Right atrium auricular region (tissue), 2 donors: ENCODE results near the gene ST6GALNAC2. TPM values are rescaled to one million over a fixed set of nuclear protein-coding genes. Genes with fewer than 3 reads are reported as not detected.

Experiments
- DNase-seq: peaks from one replicate; pipeline ENCODE4 v3.0.0-alpha.2; 2019; ENCODE audit warnings: low spot score
- H3K27ac ChIP-seq, 2 donors: fragments of 200-600 bp; sonication (generic); 1 replicate in 1 of 2; 2 replicates in 1 of 2; pipeline ENCODE4 v1.5.1; 2016 to 2019
- H3K27me3 ChIP-seq, 2 donors: fragments of 200-600 bp; sonication (generic); one replicate each; pipeline versions ENCODE4 v1.5.1 to v1.6.0; 2017 to 2019
- H3K36me3 ChIP-seq: fragments of 200-600 bp; sonication (generic); one replicate; pipeline ENCODE4 v1.5.1; 2016
- H3K4me1 ChIP-seq, 2 donors: fragments of 200-600 bp; sonication (generic); one replicate each; pipeline versions ENCODE4 v1.5.1 to v1.6.0; 2017 to 2019
- H3K4me3 ChIP-seq, 2 donors: fragments of 200-600 bp; sonication (generic); 1 replicate in 1 of 2; 2 replicates in 1 of 2; pipeline ENCODE4 v1.5.1; 2017 to 2019; ENCODE audit warnings: mild to moderate bottlenecking in 1 of 2, moderate library complexity in 1 of 2
- H3K9me3 ChIP-seq, 2 donors: fragments of 200-600 bp; sonication (generic); one replicate each; pipeline ENCODE4 v1.5.1; 2019
- CTCF ChIP-seq, 2 donors: fragments of 200-600 bp; sonication (generic); IDR thresholded peaks; one replicate each; pipeline ENCODE4 v1.5.1; 2019; ENCODE audit warnings: antibody characterized with exemption in 2 of 2
- total RNA-seq, 2 donors: library from RNA; depleted of rRNA; stranded (reverse); fragments of >200 nt; gene quantifications; one replicate each; pipeline ENCODE4 v1.1.0, GENCODE V29; 2016

The ST6GALNAC2 gene
- total RNA-seq, 2 donors from 2014 or later, result 4.5 to 6.4 TPM

- no peaks in the 10 kb centered on the region for H3K36me3 ChIP-seq
- DNase-seq, result no peak
- no peak overlapping the region for H3K4me3 ChIP-seq
- no peaks in the 10 kb centered on the region for H3K4me1 ChIP-seq
- TF ChIP-seq CTCF (IDR thresholded peaks at IDR 0.05), result no peak
- H3K9me3 ChIP-seq, result no peaks in the 10 kb centered on the region
- H3K27me3 ChIP-seq, result no peaks in the 10 kb centered on the region
- no peak overlapping the region for H3K27ac ChIP-seq
Measured at GRCh38 chr17:76577876-76578275, 7.8 kb downstream of the ST6GALNAC2 start.

GRCh38 chr17:76576189-76576588 lies 9.5 kb downstream of the ST6GALNAC2 start:
- no peak for DNase-seq
- no peak for TF ChIP-seq CTCF (IDR thresholded peaks at IDR 0.05)
- no peaks in the 10 kb centered on the region for H3K27me3 ChIP-seq
- no peaks in the 10 kb centered on the region for H3K9me3 ChIP-seq
- H3K36me3 ChIP-seq, result no peaks in the 10 kb centered on the region
- no peak overlapping the region for H3K4me3 ChIP-seq
- no peaks in the 10 kb centered on the region for H3K4me1 ChIP-seq
- H3K27ac ChIP-seq, result no peak overlapping the region

- H3K4me3 ChIP-seq, result no peak overlapping the region
- no peak overlapping the region for H3K27ac ChIP-seq
- H3K4me1 ChIP-seq, result no peaks in the 10 kb centered on the region
- no peak for DNase-seq
- H3K27me3 ChIP-seq, result no peaks in the 10 kb centered on the region
- no peaks in the 10 kb centered on the region for H3K36me3 ChIP-seq
- TF ChIP-seq CTCF (IDR thresholded peaks at IDR 0.05), result no peak
- no peaks in the 10 kb centered on the region for H3K9me3 ChIP-seq
Measured at GRCh38 chr17:76575570-76575969, 10.1 kb downstream of the ST6GALNAC2 start.

- Histone ChIP-seq H3K9me3 (no peaks in the 10 kb centered on the region), H3K27me3 (no peaks in the 10 kb centered on the region), H3K4me1 (peaks cover 0 to 12% of the 10 kb centered on the region in 2 donors), H3K27ac (no peak overlapping the region), H3K4me3 (no peak overlapping the region), H3K36me3 (no peaks in the 10 kb centered on the region)
- DNase-seq, result no peak
- TF ChIP-seq CTCF (IDR thresholded peaks at IDR 0.05), result no peak
Measured at GRCh38 chr17:76574166-76574565, 11.5 kb downstream of the ST6GALNAC2 start.

- H3K27me3 ChIP-seq, result no peaks in the 10 kb centered on the region
- no peaks in the 10 kb centered on the region for H3K9me3 ChIP-seq
- TF ChIP-seq CTCF (IDR thresholded peaks at IDR 0.05), result no peak
- H3K4me3 ChIP-seq, result no peak overlapping the region
- no peaks in the 10 kb centered on the region for H3K36me3 ChIP-seq
- no peak overlapping the region for H3K27ac ChIP-seq
- H3K4me1 ChIP-seq, result peaks cover 0 to 18% of the 10 kb centered on the region in 2 donors
- no peak for DNase-seq
Measured at GRCh38 chr17:76573096-76573495, 12.6 kb downstream of the ST6GALNAC2 start.

- Histone ChIP-seq H3K4me1 (peaks cover 0 to 23% of the 10 kb centered on the region in 2 donors), H3K27me3 (no peaks in the 10 kb centered on the region), H3K9me3 (no peaks in the 10 kb centered on the region), H3K36me3 (no peaks in the 10 kb centered on the region), H3K4me3 (no peak overlapping the region), H3K27ac (no peak overlapping the region)
- no peak for TF ChIP-seq CTCF (IDR thresholded peaks at IDR 0.05)
- DNase-seq, result no peak
Measured at GRCh38 chr17:76572201-76572910, 13.3 kb downstream of the ST6GALNAC2 start.
